IPS-NIHi11 (cell line): Measurements from ENCODE around the gene APMAP.

ENCODE experiments used
- DNase-seq: peaks from one replicate; pipeline ENCODE4 v3.0.0; 2012; ENCODE audit warnings: mixed read lengths, low spot score

Gene APMAP

GRCh38 chr20:25024171-25024570, 31.6 kb upstream of the APMAP start:
- DNase-seq, result no peak

- no peak for DNase-seq
Measured at GRCh38 chr20:25023356-25023755, 30.8 kb upstream of the APMAP start.

- peak; percentile 36 for DNase-seq
Measured at GRCh38 chr20:25022680-25023079, 30.1 kb upstream of the APMAP start.

GRCh38 chr20:25021336-25021735, 28.8 kb upstream of the APMAP start:
- no peak for DNase-seq

- no peak for DNase-seq
Measured at GRCh38 chr20:25020901-25021301, 28.4 kb upstream of the APMAP start.

GRCh38 chr20:25020345-25020744, 27.8 kb upstream of the APMAP start:
- DNase-seq, result no peak

GRCh38 chr20:25019381-25020155, 27.0 kb upstream of the APMAP start:
- no peak for DNase-seq

GRCh38 chr20:25018841-25019240, 26.3 kb upstream of the APMAP start:
- no peak for DNase-seq

GRCh38 chr20:25018425-25018824, 25.9 kb upstream of the APMAP start:
- no peak for DNase-seq

- peak; percentile 64 for DNase-seq
Measured at GRCh38 chr20:25017257-25017803, 24.8 kb upstream of the APMAP start.

GRCh38 chr20:25016471-25016870, 23.9 kb upstream of the APMAP start:
- no peak for DNase-seq

GRCh38 chr20:25015986-25016385, 23.4 kb upstream of the APMAP start:
- DNase-seq, result no peak

- no peak for DNase-seq
Measured at GRCh38 chr20:25014816-25015215, 22.3 kb upstream of the APMAP start.

- no peak for DNase-seq
Measured at GRCh38 chr20:25013478-25014380, 21.2 kb upstream of the APMAP start.

- no peak for DNase-seq
Measured at GRCh38 chr20:25012616-25013189, 20.2 kb upstream of the APMAP start.

- DNase-seq, result no peak
Measured at GRCh38 chr20:25011831-25012241, 19.3 kb upstream of the APMAP start.

GRCh38 chr20:25011261-25011660, 18.7 kb upstream of the APMAP start:
- no peak for DNase-seq

- no peak for DNase-seq
Measured at GRCh38 chr20:25009218-25010145, 16.9 kb upstream of the APMAP start.

- no peak for DNase-seq
Measured at GRCh38 chr20:25008388-25009217, 16.1 kb upstream of the APMAP start.

GRCh38 chr20:25007491-25008305, 15.1 kb upstream of the APMAP start:
- no peak for DNase-seq
